ENCODE results near the gene OTOG.

Gene OTOG

GRCh38 chr11:17543041-17543440 is 4.0 kb upstream of the OTOG start:
- peak; percentile 44 for DNase-seq

- peak; percentile 45 for DNase-seq
These were observed 3.4 kb upstream of the OTOG start for GRCh38 chr11:17543574-17544180.

GRCh38 chr11:17544181-17544622 is 2.9 kb upstream of the OTOG start, which contains the start of gene USH1C:
Gene USH1C (minus strand): TSS chr11:17544416. CDS start chr11:17544307, 109 bp downstream.
- peak; percentile 64 for DNase-seq

- no peak for DNase-seq
These were observed 819 bp upstream of the OTOG start for GRCh38 chr11:17546240-17546639.

- DNase-seq = no peak
These were observed 873 bp downstream of the OTOG start for GRCh38 chr11:17547932-17548331.

- DNase-seq = no peak
These were observed 1.4 kb downstream of the OTOG start for GRCh38 chr11:17548444-17548843.

- peak; percentile 55 for DNase-seq
These were observed 3.6 kb downstream of the OTOG start for GRCh38 chr11:17550450-17551346.

GRCh38 chr11:17551347-17552040 is 4.4 kb downstream of the OTOG start:
- peak; percentile 54 for DNase-seq

- no peak for DNase-seq
These were observed 4.9 kb downstream of the OTOG start for GRCh38 chr11:17552041-17552355.

GRCh38 chr11:17552392-17553248 is 5.6 kb downstream of the OTOG start:
- DNase-seq = peak; percentile 52

GRCh38 chr11:17553249-17553546 is 6.1 kb downstream of the OTOG start:
- DNase-seq = peak; percentile 54

GRCh38 chr11:17554487-17554886 is 7.4 kb downstream of the OTOG start:
- peak; percentile 49 for DNase-seq

GRCh38 chr11:17556999-17557398 is 9.9 kb downstream of the OTOG start:
- no peak for DNase-seq

GRCh38 chr11:17558025-17558780 is 11.1 kb downstream of the OTOG start:
- DNase-seq = no peak

- DNase-seq = no peak
These were observed 11.9 kb downstream of the OTOG start for GRCh38 chr11:17558916-17559315.

GRCh38 chr11:17559341-17560087 is 12.5 kb downstream of the OTOG start:
- DNase-seq = no peak

GRCh38 chr11:17560281-17561110 is 13.4 kb downstream of the OTOG start:
- DNase-seq = no peak

GRCh38 chr11:17561111-17561415 is 14.0 kb downstream of the OTOG start:
- no peak for DNase-seq

GRCh38 chr11:17561526-17561925 is 14.5 kb downstream of the OTOG start:
- DNase-seq = no peak

GRCh38 chr11:17563231-17563646 is 16.2 kb downstream of the OTOG start:
- no peak for DNase-seq
